COLO829 (cell line): Measurements from ENCODE around the gene SERPINB10.

Source experiments
- DNase-seq: peaks from one replicate; pipeline ENCODE4 v3.0.0; 2012; ENCODE audit warnings: low spot score

The SERPINB10 gene

GRCh38 chr18:63982361-63982760 is 74.6 kb downstream of the SERPINB10 start:
- DNase-seq, result no peak
